ENCODE measurements around the gene TVP23A.

The TVP23A gene

GRCh38 chr16:10776280-10776679 lies 42.3 kb downstream of the TVP23A start:
- TF ChIP-seq CTCF (IDR thresholded peaks at IDR 0.05; ENCODE audit: control extremely low read depth, extremely low read depth, low read depth, missing control alignments): no peak
- ChIA-PET CTCF (no interaction called here), POLR2A (no interaction called here)
- DNase-seq (ENCODE audit: extremely low spot score): peak; percentile 69

- ChIA-PET POLR2A (interaction anchor here (0.6 to 1.2 kb wide), 4 partner anchors 10 to 16 kb away, joined by 3 read pairs; no protein-coding TSS in a partner anchor), CTCF (interaction anchor here (0.6 to 1.1 kb wide), 3 partner anchors 17 to 485 kb away, joined by 3 read pairs; partner anchors contain the start of gene SOCS1)
- no peak for TF ChIP-seq CTCF (IDR thresholded peaks at IDR 0.05; ENCODE audit: control extremely low read depth, extremely low read depth, low read depth, missing control alignments)
- no peak for DNase-seq (ENCODE audit: extremely low spot score)
These were observed 47.7 kb downstream of the TVP23A start for GRCh38 chr16:10770907-10771306.

- no peak for TF ChIP-seq CTCF (IDR thresholded peaks at IDR 0.05; ENCODE audit: control extremely low read depth, extremely low read depth, low read depth, missing control alignments)
- ChIA-PET POLR2A (no interaction called here), CTCF (interaction anchor here (1.2 to 1.4 kb wide), 2 partner anchors 9 to 16 kb away, joined by 3 read pairs; no protein-coding TSS in a partner anchor)
- DNase-seq (ENCODE audit: extremely low spot score): no peak
These were observed 49.2 kb downstream of the TVP23A start for GRCh38 chr16:10769381-10769780.

GRCh38 chr16:10767127-10767526 lies 51.5 kb downstream of the TVP23A start:
- no peak for TF ChIP-seq CTCF (IDR thresholded peaks at IDR 0.05; ENCODE audit: control extremely low read depth, extremely low read depth, low read depth, missing control alignments)
- DNase-seq (ENCODE audit: extremely low spot score): no peak
- ChIA-PET POLR2A (no interaction called here), CTCF (no interaction called here)

- CTCF ChIA-PET: interaction anchor here (0.9 to 1.2 kb wide), 3 partner anchors 9 to 14 kb away, joined by 3 to 5 read pairs (median 4); no protein-coding TSS in a partner anchor
- POLR2A ChIA-PET: interaction anchor here (0.6 to 1.4 kb wide), 3 partner anchors 17 to 49 kb away, joined by 3 to 6 read pairs (median 3); no protein-coding TSS in a partner anchor
- TF ChIP-seq CTCF (IDR thresholded peaks at IDR 0.05; ENCODE audit: control extremely low read depth, extremely low read depth, low read depth, missing control alignments): no peak
- DNase-seq (ENCODE audit: extremely low spot score): peak; percentile 58
These were observed 52.8 kb downstream of the TVP23A start for GRCh38 chr16:10765772-10766171.

- TF ChIP-seq CTCF (IDR thresholded peaks at IDR 0.05; ENCODE audit: control extremely low read depth, extremely low read depth, low read depth, missing control alignments): no peak
- ChIA-PET POLR2A (no interaction called here), CTCF (no interaction called here)
- DNase-seq (ENCODE audit: extremely low spot score): no peak
These were observed 55.1 kb downstream of the TVP23A start for GRCh38 chr16:10763456-10763855.
